GM19043 (cell line): Measurements from ENCODE around the gene CD1D.

Experiments
- ATAC-seq: cut with Tn5 transposase; IDR thresholded peaks from one replicate; pipeline ENCODE4 v1.9.1; 2021; ENCODE audit warnings: low read depth; ENCODE audit not compliant: unreplicated experiment

CD1D gene

DNA sequence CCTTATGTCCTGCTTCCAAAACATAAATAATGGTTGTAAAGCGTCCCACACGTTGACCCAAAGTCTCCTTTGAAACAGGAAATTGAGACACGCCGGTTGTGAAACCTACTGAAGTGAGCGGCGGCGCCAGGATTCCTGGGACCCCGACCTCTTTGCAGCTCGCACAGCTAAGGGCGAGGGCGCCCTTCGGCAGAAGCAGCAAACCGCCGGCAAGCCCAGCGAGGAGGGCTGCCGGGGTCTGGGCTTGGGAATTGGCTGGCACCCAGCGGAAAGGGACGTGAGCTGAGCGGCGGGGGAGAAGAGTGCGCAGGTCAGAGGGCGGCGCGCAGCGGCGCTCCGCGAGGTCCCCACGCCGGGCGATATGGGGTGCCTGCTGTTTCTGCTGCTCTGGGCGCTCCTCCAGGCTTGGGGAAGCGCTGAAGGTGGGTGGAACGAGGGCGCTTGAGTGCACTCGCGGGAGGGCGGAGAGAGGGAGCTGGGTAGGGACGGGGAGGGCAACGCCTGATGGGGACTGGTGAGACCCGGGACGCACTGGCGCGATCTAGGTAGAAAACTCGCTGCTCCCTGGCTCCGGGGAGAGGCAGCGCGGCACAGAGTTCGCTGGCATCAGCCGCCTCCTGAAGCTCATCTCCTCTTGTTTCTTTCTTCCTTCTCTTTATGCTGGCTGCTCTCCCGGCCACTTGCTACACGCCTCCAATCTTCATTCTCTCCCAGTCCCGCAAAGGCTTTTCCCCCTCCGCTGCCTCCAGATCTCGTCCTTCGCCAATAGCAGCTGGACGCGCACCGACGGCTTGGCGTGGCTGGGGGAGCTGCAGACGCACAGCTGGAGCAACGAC is at the start of gene CD1D:
Gene CD1D (plus strand): TSS at position 155 of the 836 bp plus-strand sequence. CDS start 207 bp downstream, at position 362.
- ATAC-seq: no peak

DNA sequence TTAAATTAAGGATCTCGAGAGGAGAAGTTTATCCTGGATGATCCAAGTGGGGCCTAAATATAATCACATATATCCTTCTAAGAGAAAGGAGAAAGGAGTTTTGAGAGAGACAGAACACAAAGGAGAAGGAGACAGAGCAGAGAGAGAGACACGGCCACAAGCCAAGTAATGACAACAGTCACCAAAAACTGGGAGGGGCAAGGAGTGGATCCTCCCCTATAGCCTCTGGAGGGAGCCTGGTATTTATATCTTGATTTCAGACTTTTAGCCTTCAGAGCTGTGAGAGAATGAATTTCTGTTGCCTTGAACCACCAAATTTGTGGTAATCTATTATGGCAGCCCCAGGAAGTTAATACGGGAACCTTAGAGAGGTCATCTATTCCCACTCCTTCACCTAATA is 49.5 kb upstream of the CD1D start:
- ATAC-seq: no peak

- no peak for ATAC-seq
Measured at GRCh38 chr1:158140764-158141192, 39.9 kb upstream of the CD1D start.

- no peak for ATAC-seq
Measured at GRCh38 chr1:158145173-158145719, 35.4 kb upstream of the CD1D start.

DNA sequence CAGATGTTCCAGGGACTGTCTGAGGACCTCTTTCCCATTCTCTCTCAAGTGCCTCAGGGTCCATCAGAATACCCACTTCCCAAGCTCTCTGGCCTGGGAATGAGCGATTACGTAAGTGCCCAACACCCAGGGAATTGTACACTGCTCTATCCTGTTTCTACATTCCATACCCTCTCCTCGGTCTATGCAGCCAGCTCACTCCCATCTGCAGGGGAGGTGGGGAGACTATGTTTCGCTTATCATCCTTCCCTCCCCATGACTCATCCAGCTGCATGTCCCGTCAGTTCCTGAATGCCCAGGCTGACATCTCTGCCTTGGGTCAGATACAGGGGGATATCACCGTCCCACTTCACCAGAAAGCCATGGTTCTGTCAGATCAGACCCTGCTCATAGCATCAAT is 34.5 kb upstream of the CD1D start:
- no peak for ATAC-seq

DNA sequence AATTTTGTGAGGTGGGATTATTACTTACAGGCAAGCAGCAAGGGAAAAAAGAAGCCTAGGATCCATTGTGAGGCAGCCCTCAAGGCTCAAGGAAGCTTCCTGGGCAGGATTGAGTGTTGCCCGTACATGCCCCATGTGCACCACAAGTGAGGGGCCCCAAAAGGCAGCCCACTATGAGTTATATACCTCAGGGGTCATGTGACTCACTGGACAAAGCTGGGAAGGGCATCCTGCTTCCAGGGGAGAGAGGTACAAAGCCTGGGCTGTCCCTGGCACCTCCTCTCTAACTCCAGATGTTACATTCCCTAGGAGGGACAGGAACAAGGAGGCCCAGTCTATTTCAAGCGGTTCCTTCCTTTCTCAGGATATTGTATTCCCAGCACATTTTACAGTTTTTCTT is 34.0 kb upstream of the CD1D start:
- no peak for ATAC-seq

GRCh38 chr1:158147401-158147800 is 33.3 kb upstream of the CD1D start:
- no peak for ATAC-seq

DNA sequence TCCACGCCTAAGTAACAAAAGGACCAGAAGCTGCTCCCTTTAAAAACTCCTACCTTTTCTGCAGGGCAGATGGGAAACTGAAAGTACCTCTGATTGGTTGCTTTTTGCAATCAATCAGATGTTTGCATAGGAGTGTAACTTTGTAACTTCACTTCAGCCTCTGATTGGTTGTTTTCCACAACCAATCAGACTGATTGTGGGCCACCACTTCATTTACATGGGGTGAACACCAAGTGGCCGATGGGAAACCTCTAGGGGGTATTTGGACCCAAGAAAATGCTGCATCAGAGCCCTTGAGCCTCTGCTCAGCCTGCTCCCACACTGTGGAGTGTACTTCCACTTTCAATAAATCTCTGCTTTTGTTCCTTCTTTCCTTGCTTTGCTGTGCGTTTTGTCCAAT is 32.8 kb upstream of the CD1D start:
- ATAC-seq: no peak

DNA sequence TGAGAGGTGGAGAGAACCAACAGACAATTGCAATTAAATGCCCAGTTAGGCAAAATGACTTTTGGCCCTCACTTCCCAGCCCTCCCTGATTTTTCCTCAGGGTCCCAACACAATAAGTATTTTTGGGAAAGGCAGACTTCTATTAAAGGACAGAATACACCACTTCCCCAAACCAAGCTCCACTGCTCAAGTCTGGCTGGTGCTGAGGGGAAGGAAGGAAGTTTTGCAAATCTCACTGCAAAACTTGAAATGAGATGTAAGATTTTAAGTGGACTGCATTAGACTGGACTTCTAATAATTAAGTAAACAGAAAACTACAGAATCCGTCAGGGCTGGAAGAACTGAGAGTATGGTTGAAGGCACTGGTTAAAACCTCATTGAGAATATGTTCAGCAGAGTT is 32.2 kb upstream of the CD1D start:
- no peak for ATAC-seq

DNA sequence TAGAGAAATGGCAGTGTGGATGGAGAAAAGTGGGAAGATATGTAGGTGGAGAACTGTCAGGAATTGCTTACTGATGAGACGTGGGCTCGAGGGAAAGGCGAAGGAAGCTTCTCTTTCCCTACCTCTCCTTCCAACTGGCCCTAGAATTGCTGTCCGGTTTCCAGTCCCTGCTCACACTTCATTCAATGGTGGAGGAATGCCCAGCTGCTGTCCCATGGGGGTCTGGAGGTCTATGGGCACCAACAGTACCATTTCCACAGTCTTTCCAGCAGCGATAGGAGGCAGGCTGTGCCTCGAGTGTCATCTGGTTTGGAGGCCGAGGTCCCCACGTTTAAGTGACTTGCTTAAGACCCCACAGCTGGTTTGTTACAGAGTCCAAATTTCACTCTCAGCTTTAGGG is 31.5 kb upstream of the CD1D start:
- ATAC-seq: no peak

DNA sequence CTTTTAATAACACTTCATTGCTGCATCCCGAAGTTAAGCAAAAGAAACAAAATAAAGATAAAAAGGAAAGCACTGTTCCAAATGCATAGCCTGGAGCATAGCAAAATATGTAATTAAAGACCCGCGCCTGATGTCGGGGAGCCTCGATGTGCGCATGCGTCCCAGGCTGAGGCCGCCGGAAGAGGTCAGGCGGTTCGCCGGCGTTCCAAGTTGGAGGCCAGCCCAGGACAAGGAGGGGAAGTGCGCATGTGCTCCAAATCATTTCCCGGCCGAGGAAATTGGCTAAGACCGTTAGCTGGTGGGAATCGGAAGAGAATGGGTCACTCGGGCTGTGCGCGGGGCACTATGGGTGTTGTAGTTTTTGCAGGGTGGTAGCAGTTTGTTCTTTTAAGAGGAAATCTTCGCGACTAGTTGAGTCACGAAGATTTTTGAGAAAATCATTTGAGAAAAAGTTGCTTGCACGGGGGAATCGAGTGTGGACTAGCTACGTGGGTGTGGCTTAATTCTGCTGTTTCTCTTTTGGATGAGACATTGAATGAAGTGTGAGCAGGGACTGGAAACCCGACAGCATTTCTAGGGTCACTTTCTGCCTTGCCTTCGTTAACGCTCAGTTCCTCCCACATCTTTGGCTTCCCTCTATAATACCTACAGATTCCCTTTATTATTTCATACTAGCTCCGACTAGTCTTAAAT is 31.0 kb upstream of the CD1D start:
- ATAC-seq: peak; percentile 48

DNA sequence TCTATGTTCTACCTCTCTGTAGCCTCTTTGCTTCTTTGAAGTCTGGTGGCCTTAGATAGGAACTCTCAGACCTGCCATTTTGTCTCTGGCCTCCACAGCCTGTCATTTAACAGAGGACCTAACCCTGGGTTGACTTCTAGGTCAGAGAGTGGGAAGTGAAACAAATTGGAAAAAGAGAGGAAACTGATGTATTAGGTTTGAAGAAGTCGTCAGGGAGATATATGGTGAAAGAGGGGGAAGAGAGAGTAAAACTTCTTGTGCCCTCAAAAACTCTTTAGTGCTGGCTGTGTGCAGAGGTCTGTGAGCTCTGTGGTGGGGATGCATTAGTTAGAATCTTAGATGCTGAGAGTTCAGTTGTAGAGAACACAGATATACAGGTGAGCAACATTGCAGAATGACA is 30.2 kb upstream of the CD1D start:
- ATAC-seq: no peak

DNA sequence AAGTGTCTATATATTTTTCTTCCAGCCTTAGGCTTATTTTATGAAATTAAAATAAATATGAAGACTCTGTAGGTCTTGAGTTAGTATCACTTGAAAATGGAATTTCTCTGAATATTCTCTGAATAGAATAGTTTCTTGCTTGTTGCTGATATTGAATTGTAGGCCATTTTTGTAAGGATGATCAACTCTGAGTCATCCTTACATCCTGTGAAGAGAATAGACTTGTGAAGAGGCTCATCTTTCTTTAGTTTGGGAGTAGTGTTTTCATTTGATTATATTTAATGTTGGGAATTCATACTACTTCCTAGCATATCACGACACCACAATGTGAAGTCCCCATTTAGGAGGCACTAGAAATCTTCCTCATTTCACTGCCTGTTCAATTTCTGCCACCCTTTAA is 27.5 kb upstream of the CD1D start:
- ATAC-seq: no peak

GRCh38 chr1:158153746-158154444 is 26.8 kb upstream of the CD1D start:
- no peak for ATAC-seq

- no peak for ATAC-seq
Measured at GRCh38 chr1:158154501-158154900, 26.2 kb upstream of the CD1D start.

- ATAC-seq: no peak
Measured at GRCh38 chr1:158155673-158156072, 25.0 kb upstream of the CD1D start.

- ATAC-seq: no peak
Measured at GRCh38 chr1:158159597-158159996, 21.1 kb upstream of the CD1D start.

DNA sequence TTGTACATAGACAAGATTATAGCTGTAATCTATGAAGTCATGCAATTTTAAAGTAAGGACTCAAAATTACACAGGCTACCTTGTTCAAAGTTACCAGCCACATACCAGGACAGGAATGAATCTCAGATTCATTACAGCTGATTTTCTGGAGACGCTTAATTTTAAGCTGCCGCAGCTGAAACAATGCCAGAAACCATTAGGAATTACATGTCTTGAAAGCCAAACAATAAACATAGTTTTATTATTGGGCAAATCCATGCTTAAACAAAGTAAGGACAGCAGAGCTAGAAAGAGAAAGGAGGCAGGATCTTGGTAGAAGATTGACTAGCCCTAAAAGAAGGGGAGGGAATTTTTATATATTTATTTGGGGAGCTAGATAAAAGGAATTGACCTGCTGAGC is 19.2 kb upstream of the CD1D start:
- no peak for ATAC-seq

- peak; percentile 98 for ATAC-seq
Measured at GRCh38 chr1:158163000-158163947, 17.4 kb upstream of the CD1D start.

DNA sequence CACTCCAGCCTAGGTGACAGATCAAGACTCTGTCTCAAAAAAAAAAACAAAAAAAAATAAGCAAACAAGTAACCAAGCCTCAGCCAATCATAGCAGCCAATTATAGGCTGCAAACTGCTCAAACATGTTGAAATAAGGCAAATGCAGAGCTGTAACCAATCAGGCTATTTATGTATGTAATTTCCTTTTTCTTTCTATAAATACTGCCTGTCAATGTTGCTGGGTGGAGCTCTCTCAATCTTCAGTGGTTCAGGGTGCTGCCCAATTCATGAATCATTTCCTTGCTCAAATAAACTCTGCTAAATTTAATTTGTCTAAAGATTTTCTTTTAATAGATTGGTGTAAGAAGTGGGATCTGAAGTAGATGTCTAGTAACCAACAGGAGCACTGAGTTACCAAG is 11.6 kb upstream of the CD1D start:
- no peak for ATAC-seq
